Psoas muscle (tissue), 7 donors: ENCODE measurements around the gene EID2. TPM values are rescaled to one million over a fixed set of nuclear protein-coding genes. Genes with fewer than 3 reads are reported as not detected.

Experiments
- polyA plus RNA-seq, 3 donors: library from polyadenylated mRNA; stranded (reverse); fragments of 200-250 nt; gene quantifications; one replicate each; pipeline ENCODE4 v1.2.3, GENCODE V29; 2013
- total RNA-seq, 4 donors: library from RNA; stranded (reverse); fragmentation: NEBNext Ultra II Directional in 2 of 4; extraction: Animal tissue kit (Norgen Biotek cat#: 25700) in 2 of 4; gene quantifications; one replicate each; pipeline versions ENCODE4 v1.2.1 to v1.2.4, GENCODE V29; 2021 to 2023
- donor health status: healthy with polysubstance abuse.
- donor health status: DM: no; HTN: no; CAD: no; lungs with moderate emphysema.
- donor health status: Bipolar disorder and iron deficiency.
- donor health status: healthy.
- donor health status: DM: no; HTN: no; CAD: no.
- donor health status: DM: no; HTN: no; CAD: no.
- donor health status: DM: yes; HTN: yes; CAD: no.

EID2 gene
- total and polyA plus RNA-seq, 7 donors, result 7.6 to 15.7 (median 10.4) TPM

Other genes with a start within 250 kb of the EID2 start
- gene IFNL1, start 243.8 kb downstream of the EID2 start, total RNA-seq, result not detected
- gene IFNL1, start 243.8 kb downstream of the EID2 start, polyA plus RNA-seq, result not detected
- gene LRFN1, start 219.3 kb downstream of the EID2 start, total RNA-seq, result under 1 TPM in 3 of 4 donors, not detected in 1; 0.07 to 0.24 (median 0.08) TPM
- under 1 TPM; 0.04 to 0.08 (median 0.08) TPM for gene LRFN1, start 219.3 kb downstream of the EID2 start, polyA plus RNA-seq
- gene GMFG, start 204.1 kb downstream of the EID2 start, total RNA-seq, result 10 to 100 TPM in 2 of 4 donors, 1 to 10 TPM in 2; 7.6 to 13.0 (median 10.9) TPM
- gene GMFG, start 204.1 kb downstream of the EID2 start, polyA plus RNA-seq, result 10 to 100 TPM in 2 of 3 donors, 1 to 10 TPM in 1; 6.3 to 15.9 (median 10.5) TPM
- gene SAMD4B, start 197.7 kb downstream of the EID2 start, total RNA-seq, result 10 to 100 TPM; 34.7 to 66.4 (median 51.7) TPM
- gene SAMD4B, start 197.7 kb downstream of the EID2 start, polyA plus RNA-seq, result 10 to 100 TPM; 42.0 to 97.5 (median 58.4) TPM
- gene PAF1, start 149.1 kb downstream of the EID2 start, total RNA-seq, result 10 to 100 TPM; 33.7 to 38.0 (median 34.6) TPM
- gene PAF1, start 149.1 kb downstream of the EID2 start, polyA plus RNA-seq, result 10 to 100 TPM; 34.1 to 58.0 (median 37.6) TPM
- gene MED29, start 148.8 kb downstream of the EID2 start, total RNA-seq, result 10 to 100 TPM; 25.0 to 33.6 (median 30.2) TPM
- gene MED29, start 148.8 kb downstream of the EID2 start, polyA plus RNA-seq, result 10 to 100 TPM; 25.0 to 51.7 (median 26.9) TPM
- gene ZFP36, start 133.3 kb downstream of the EID2 start, total RNA-seq, result 100 to 1,000 TPM in 3 of 4 donors, 10 to 100 TPM in 1; 32.1 to 391 (median 184) TPM
- gene ZFP36, start 133.3 kb downstream of the EID2 start, polyA plus RNA-seq, result 100 to 1,000 TPM in 1 of 3 donors, 10 to 100 TPM in 2; 80.8 to 178 (median 83.3) TPM
- gene PLEKHG2, start 127.5 kb downstream of the EID2 start, total RNA-seq, result 1 to 10 TPM; 6.8 to 8.0 (median 7.4) TPM
- 1 to 10 TPM; 2.4 to 3.0 (median 2.7) TPM for gene PLEKHG2, start 127.5 kb downstream of the EID2 start, polyA plus RNA-seq
- gene RPS16, start 104.2 kb downstream of the EID2 start, total RNA-seq, result 1,000 to 10,000 TPM; 1,186 to 1,958 (median 1,553) TPM
- gene RPS16, start 104.2 kb downstream of the EID2 start, polyA plus RNA-seq, result 1,000 to 10,000 TPM; 2,324 to 3,255 (median 2,994) TPM
- gene SUPT5H, start 94.6 kb downstream of the EID2 start, total RNA-seq, result 10 to 100 TPM; 60.7 to 88.6 (median 80.2) TPM
- 10 to 100 TPM; 63.1 to 97.1 (median 88.0) TPM for gene SUPT5H, start 94.6 kb downstream of the EID2 start, polyA plus RNA-seq
- 100 to 1,000 TPM in 1 of 4 donors, 10 to 100 TPM in 3; 70.5 to 105 (median 75.7) TPM for gene TIMM50, start 59.3 kb downstream of the EID2 start, total RNA-seq
- 100 to 1,000 TPM in 1 of 3 donors, 10 to 100 TPM in 2; 86.1 to 189 (median 95.0) TPM for gene TIMM50, start 59.3 kb downstream of the EID2 start, polyA plus RNA-seq
- gene DLL3, start 41.2 kb downstream of the EID2 start, total RNA-seq, result under 1 TPM in 1 of 4 donors, not detected in 3; 0.14 TPM
- under 1 TPM in 1 of 3 donors, not detected in 2; 0.03 TPM for gene DLL3, start 41.2 kb downstream of the EID2 start, polyA plus RNA-seq
- gene SELENOV, start 25.0 kb downstream of the EID2 start, total RNA-seq, result not detected
- not detected for gene SELENOV, start 25.0 kb downstream of the EID2 start, polyA plus RNA-seq
- gene EID2B, start 7.3 kb downstream of the EID2 start, total RNA-seq, result 1 to 10 TPM in 3 of 4 donors, under 1 TPM in 1; 0.71 to 1.9 (median 1.7) TPM
- 1 to 10 TPM in 2 of 3 donors, under 1 TPM in 1; 0.83 to 9.0 (median 1.9) TPM for gene EID2B, start 7.3 kb downstream of the EID2 start, polyA plus RNA-seq
- not detected for gene LGALS13, start 62.4 kb upstream of the EID2 start, total RNA-seq
- not detected for gene LGALS13, start 62.4 kb upstream of the EID2 start, polyA plus RNA-seq
- not detected for gene LGALS16, start 115.8 kb upstream of the EID2 start, total RNA-seq
- not detected for gene LGALS16, start 115.8 kb upstream of the EID2 start, polyA plus RNA-seq
- not detected for gene LGALS14, start 164.3 kb upstream of the EID2 start, total RNA-seq
- gene LGALS14, start 164.3 kb upstream of the EID2 start, polyA plus RNA-seq, result not detected
- gene CLC, start 197.9 kb upstream of the EID2 start, total RNA-seq, result under 1 TPM in 1 of 4 donors, not detected in 3; 0.59 TPM
- not detected for gene CLC, start 197.9 kb upstream of the EID2 start, polyA plus RNA-seq
- not detected for gene LEUTX, start 238.7 kb upstream of the EID2 start, total RNA-seq
- not detected for gene LEUTX, start 238.7 kb upstream of the EID2 start, polyA plus RNA-seq